Neuron (in vitro differentiated cells): ENCODE measurements around the gene DNAJB2.
"Not testable (repeated sequence)": the region's sequence is repeated elsewhere in the genome, so short reads cannot be mapped to it uniquely, and the experiment has no call there.

Source experiments
- H2AFZ ChIP-seq: one replicate; pipeline ENCODE4 v1.6.1; 2013; ENCODE audit warnings: low read depth, mild to moderate bottlenecking, inconsistent platforms, low read length, moderate library complexity
- H3K27me3 ChIP-seq: one replicate; pipeline ENCODE4 v1.6.1; 2013; ENCODE audit warnings: low read length; ENCODE audit not compliant: insufficient read depth
- H3K36me3 ChIP-seq: one replicate; pipeline ENCODE4 v1.6.1; 2013; ENCODE audit warnings: low read length; ENCODE audit not compliant: insufficient read depth
- H3K4me1 ChIP-seq: one replicate; pipeline ENCODE4 v1.6.1; 2013; ENCODE audit warnings: low read length; ENCODE audit not compliant: insufficient read depth
- H3K4me3 ChIP-seq: 2 replicates; pipeline ENCODE4 v1.5.1; 2013; ENCODE audit warnings: mild to moderate bottlenecking, low read length, moderate library complexity
- H3K9me3 ChIP-seq: one replicate; pipeline ENCODE4 v1.6.1; 2013; ENCODE audit warnings: low read length

DNAJB2 gene

GRCh38 chr2:219282943-219283581 is 3.9 kb downstream of the DNAJB2 start:
- H3K4me1 ChIP-seq, result peaks cover 28% of the 10 kb centered on the region
- no peak overlapping the region for H2AFZ ChIP-seq

GRCh38 chr2:219284501-219285372 is 5.6 kb downstream of the DNAJB2 start:
- H3K36me3 ChIP-seq, result peaks cover 19% of the 10 kb centered on the region
- no peak overlapping the region for H3K4me3 ChIP-seq
- no peaks in the 10 kb centered on the region for H3K27me3 ChIP-seq
- peaks cover 16% of the 10 kb centered on the region for H3K4me1 ChIP-seq
- no peak overlapping the region for H2AFZ ChIP-seq
- H3K9me3 ChIP-seq, result no peaks in the 10 kb centered on the region

More at GRCh38 chr2:219282943-219283581, 3.9 kb downstream of the DNAJB2 start:
- Histone ChIP-seq H3K9me3 (no peaks in the 10 kb centered on the region), H3K36me3 (peaks cover 19% of the 10 kb centered on the region), H3K4me3 (no peak overlapping the region), H3K27me3 (no peaks in the 10 kb centered on the region)

DNA sequence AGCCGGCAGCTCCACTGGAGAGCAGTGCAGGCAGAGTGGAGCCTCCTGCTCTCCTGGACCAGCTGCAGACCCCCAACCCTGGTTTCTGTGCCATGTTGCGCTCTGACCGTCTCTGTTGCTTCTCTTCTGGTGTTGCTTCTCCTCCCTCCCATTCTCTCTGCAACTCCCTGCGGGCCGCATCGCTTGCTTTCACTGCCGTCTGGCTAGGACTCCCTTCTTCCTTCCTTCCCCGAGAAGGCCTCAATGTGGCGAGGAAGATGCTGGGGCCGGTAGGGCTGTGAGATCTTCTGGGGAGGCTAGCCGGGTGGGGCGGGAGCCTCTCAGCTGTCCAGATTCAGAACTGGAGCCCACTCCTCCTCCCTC is 6.2 kb downstream of the DNAJB2 start:
- peaks cover 19% of the 10 kb centered on the region for H3K36me3 ChIP-seq
- H3K27me3 ChIP-seq, result no peaks in the 10 kb centered on the region
- H2AFZ ChIP-seq, result no peak overlapping the region
- H3K9me3 ChIP-seq, result no peaks in the 10 kb centered on the region
- H3K4me1 ChIP-seq, result peaks cover 9% of the 10 kb centered on the region
- H3K4me3 ChIP-seq, result no peak overlapping the region

DNA sequence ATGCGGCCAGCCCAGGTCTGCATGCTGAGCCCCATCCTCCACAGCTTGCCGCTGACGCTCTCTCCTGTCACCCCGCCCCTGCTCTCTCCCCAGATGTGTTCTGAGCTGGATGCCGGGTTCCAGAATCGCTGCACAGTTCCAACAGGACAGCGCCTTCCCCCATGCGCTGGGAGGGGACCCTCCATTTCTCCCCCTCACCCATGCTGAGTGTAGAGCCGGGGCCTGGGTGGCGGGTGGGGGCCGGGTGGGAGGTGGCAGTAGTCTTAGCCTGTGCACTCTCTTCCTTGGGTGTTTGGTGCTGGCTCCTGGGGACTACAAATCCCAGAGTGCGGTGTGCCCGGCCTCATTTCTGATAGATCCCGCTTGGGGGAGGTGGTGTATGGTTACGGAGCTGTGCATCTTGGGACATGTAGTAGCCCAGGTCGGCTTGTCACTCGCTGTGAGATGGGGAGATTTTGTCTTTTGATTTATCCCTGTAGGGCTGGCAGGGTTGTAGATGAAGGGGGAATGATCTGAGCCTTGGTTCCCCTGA is 6.8 kb downstream of the DNAJB2 start:
- H3K4me3 ChIP-seq, result no peak overlapping the region
- H3K27me3 ChIP-seq, result no peaks in the 10 kb centered on the region
- H3K4me1 ChIP-seq, result peaks cover 8% of the 10 kb centered on the region
- no peak overlapping the region for H2AFZ ChIP-seq
- peaks cover 19% of the 10 kb centered on the region for H3K36me3 ChIP-seq
- no peaks in the 10 kb centered on the region for H3K9me3 ChIP-seq

DNA sequence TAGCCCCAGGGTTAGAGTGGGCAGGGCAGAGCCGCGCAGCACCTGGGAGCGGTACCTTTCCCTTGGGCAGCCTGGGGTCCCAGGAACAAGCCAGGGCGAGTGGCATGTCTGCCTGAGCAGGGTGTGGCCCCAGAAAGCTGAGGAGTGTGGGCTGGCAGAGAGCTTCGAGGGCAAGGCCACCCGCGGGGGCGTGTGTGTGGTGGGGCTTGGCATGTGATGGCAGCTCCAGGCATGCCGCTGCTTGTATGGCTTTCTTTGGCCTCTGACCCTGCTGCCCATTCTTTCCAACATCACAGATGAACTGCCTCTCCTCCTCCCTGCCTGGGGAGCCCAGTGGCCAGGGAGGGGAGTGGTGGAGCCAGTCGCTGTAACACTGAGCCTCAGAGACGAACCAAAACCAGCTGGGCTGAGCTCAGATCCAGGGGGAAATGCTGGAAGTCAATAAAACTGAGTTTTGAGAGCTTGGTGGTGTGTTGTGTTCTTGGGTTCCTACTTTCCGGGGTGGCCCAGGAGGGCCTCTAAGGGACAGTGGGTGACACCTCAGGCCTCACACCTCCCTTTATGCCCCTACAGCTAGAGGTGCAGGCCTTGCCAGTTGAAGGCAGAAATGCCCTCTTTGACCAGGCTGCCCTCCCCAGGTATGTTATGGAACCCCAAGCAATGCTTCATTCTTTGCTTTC is 7.4 kb downstream of the DNAJB2 start:
- Histone ChIP-seq H3K9me3 (no peaks in the 10 kb centered on the region), H2AFZ (no peak overlapping the region), H3K36me3 (peaks cover 19% of the 10 kb centered on the region), H3K27me3 (no peaks in the 10 kb centered on the region), H3K4me1 (peaks cover 8% of the 10 kb centered on the region), H3K4me3 (no peak overlapping the region)

- H3K27me3 ChIP-seq, H2AFZ ChIP-seq, H3K4me3 ChIP-seq, H3K9me3 ChIP-seq, H3K4me1 ChIP-seq: not testable (repeated sequence)
- peaks cover 19% of the 10 kb centered on the region for H3K36me3 ChIP-seq
These were observed 7.9 kb downstream of the DNAJB2 start for GRCh38 chr2:219287116-219287440.

DNA sequence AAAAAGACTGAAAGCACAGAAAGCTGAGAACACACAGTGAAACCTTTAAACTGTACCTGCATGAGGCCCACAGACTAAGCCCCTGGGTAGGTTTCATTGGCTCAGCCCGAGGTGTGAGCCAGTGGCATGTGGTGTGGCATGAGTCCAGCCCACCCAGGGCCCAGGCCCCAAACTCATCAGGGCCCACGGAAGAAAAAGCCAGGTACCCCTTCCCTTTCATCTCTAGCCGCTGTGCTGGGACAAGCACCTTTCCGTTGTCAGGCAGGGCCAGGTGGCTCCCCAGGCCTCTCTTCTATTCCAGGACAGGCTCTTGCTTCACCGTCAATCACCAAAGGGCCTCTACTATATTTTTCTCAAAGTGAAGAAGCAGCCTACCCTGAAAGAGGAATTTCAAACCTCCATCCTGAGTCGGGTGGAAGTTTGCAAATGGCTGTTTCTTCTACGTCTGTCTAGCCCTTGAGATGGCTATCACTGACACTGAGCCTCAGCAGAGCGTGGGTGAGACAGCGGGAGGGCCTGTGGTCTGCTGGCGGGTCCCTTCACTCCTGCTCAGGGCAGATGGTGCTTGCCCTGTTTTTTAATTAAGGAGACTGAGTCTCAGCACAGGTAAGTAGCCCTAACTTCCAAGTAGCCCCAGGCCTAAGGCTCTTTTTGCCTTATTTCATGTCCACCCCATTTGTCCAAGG is 8.6 kb downstream of the DNAJB2 start:
- H2AFZ ChIP-seq, result no peak overlapping the region
- H3K27me3 ChIP-seq, result no peaks in the 10 kb centered on the region
- peaks cover 8% of the 10 kb centered on the region for H3K4me1 ChIP-seq
- H3K36me3 ChIP-seq, result peaks cover 19% of the 10 kb centered on the region
- no peaks in the 10 kb centered on the region for H3K9me3 ChIP-seq
- no peak overlapping the region for H3K4me3 ChIP-seq

GRCh38 chr2:219289195-219289536 is 10.0 kb downstream of the DNAJB2 start:
- H3K27me3 ChIP-seq, result no peaks in the 10 kb centered on the region
- peaks cover 10% of the 10 kb centered on the region for H3K36me3 ChIP-seq
- H3K4me3 ChIP-seq, result no peak overlapping the region
- no peaks in the 10 kb centered on the region for H3K9me3 ChIP-seq
- H3K4me1 ChIP-seq, result peaks cover 11% of the 10 kb centered on the region
- H2AFZ ChIP-seq, result no peak overlapping the region

DNA sequence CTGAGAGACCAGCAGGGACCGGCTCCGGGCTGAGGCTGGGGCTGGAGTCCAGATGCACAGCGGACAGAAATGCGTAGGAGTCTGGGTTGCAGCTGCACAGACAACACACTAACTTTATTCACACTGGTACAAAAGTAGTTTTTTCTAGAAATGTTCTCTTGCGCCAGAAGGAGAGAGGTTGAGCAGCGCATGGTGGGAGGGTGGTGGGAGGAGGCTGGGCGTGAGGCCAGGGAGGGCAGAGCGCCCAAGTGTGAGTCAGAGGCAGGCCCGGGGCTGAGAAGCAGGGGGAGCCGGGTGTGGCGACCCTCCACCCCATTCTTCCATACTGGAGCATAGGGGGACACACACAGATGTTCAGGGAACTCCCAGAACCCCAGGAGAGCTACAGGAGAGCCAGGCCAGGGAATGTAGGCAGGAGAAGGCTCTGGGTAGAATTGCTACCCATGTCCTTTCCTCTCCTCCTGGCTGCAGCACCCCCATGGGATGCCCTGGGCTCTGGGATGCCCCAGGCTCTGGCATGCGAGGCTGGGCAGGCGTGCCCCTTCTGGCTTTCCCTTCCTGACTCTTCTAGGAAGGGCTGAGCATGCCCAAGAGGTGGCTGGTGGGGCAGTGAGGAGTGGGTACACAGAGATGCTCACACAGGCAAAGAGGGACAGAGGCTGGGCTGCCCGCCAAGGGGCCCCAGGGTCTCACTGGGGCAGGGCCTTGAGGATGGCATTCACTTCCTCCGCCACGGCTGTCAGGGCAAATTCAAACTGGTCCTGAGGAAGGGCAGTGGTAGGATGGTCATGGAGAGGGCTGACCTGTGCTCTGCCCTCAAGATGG is 10.6 kb downstream of the DNAJB2 start:
- Histone ChIP-seq H3K27me3 (no peaks in the 10 kb centered on the region), H3K4me3 (no peak overlapping the region), H3K36me3 (peaks cover 5% of the 10 kb centered on the region), H3K9me3 (no peaks in the 10 kb centered on the region), H3K4me1 (peaks cover 15% of the 10 kb centered on the region), H2AFZ (no peak overlapping the region)

- Histone ChIP-seq H3K4me1 (peaks cover 19% of the 10 kb centered on the region), H2AFZ (no peak overlapping the region), H3K36me3 (no peaks in the 10 kb centered on the region)
These were observed 11.4 kb downstream of the DNAJB2 start for GRCh38 chr2:219290381-219291171.

DNA sequence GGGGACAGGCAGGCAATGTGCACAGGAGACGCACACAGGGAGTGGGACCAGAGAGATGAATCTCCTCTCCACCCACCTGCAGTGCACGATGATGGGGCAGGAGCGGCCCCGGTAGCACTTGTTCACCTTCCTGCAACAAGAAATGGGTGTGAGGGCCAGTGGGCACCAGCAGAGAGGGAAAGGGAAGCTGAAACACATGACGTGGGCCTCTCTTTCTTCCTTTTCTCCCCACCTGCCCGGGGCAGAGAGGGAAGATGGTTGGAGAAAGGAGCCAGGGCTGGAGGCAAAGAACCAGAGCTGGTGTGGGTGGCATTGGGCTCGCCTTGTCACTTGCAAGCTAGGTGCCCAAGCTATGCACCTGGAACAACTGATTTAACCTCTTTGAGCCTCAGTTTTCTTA is 12.2 kb downstream of the DNAJB2 start:
- Histone ChIP-seq H3K36me3 (no peaks in the 10 kb centered on the region), H3K9me3 (no peaks in the 10 kb centered on the region), H3K27me3 (peaks cover 1% of the 10 kb centered on the region), H3K4me1 (peaks cover 17% of the 10 kb centered on the region), H2AFZ (no peak overlapping the region), H3K4me3 (no peak overlapping the region)

More at GRCh38 chr2:219290381-219291171, 11.4 kb downstream of the DNAJB2 start:
- no peaks in the 10 kb centered on the region for H3K27me3 ChIP-seq
- H3K4me3 ChIP-seq, result no peak overlapping the region
- H3K9me3 ChIP-seq, result no peaks in the 10 kb centered on the region
